BJ (cell line): ENCODE measurements around the gene CHN2. TPM values are rescaled to one million over a fixed set of nuclear protein-coding genes. Genes with fewer than 3 reads are reported as not detected.
"Not testable (repeated sequence)": the region's sequence is repeated elsewhere in the genome, so short reads cannot be mapped to it uniquely, and the experiment has no call there.

Experiments used
- CTCF ChIA-PET: fragments of 350-600 bp; formaldehyde crosslinking; extraction: SDS; loops from one replicate; lab custom pipeline; 2021; ENCODE audit warnings: antibody characterized with exemption, inconsistent platforms; lab: Yijun Ruan, JAX
- POLR2A ChIA-PET: fragments of 300-600 bp; sonication (Branson Sonifier 250); formaldehyde crosslinking; extraction: SDS; loops from one replicate; lab custom pipeline; 2021; ENCODE audit warnings: antibody characterized with exemption; lab: Charles Lee
- DNase-seq: peaks from one replicate; pipeline ENCODE4 v3.0.0-alpha.2; 2011; ENCODE audit warnings: low read depth
- H3K27me3 ChIP-seq: 2 replicates; pipeline ENCODE4 v1.6.0; 2011; ENCODE audit warnings: low read length; ENCODE audit not compliant: control insufficient read depth, insufficient read depth
- H3K36me3 ChIP-seq: 2 replicates; pipeline ENCODE4 v1.5.1; 2011; ENCODE audit warnings: low read length; ENCODE audit not compliant: control insufficient read depth, insufficient read depth
- H3K4me3 ChIP-seq: 2 replicates; pipeline ENCODE4 v1.5.1; 2011; ENCODE audit warnings: low read depth, mild to moderate bottlenecking, control low read depth, low read length
- CTCF ChIP-seq: IDR thresholded peaks from 2 replicates; pipeline ENCODE4 v1.5.1; 2011; ENCODE audit warnings: low read depth, mild to moderate bottlenecking, control low read depth, inconsistent platforms, low read length, moderate library complexity; ENCODE audit not compliant: insufficient read depth
- polyA plus RNA-seq: library from polyadenylated mRNA; depleted of rRNA; stranded (reverse); fragments of >200 nt; gene quantifications from 2 replicates; pipeline ENCODE4 v1.2.3, GENCODE V29; 2011

The CHN2 gene
- polyA plus RNA-seq, 1 experiment: not detected

GRCh38 chr7:29256693-29257002, 62.1 kb downstream of the CHN2 start:
- CTCF ChIA-PET: no interaction called here
- no peak for DNase-seq
- H3K4me3 ChIP-seq: no peak overlapping the region
- no peaks in the 10 kb centered on the region for H3K27me3 ChIP-seq
- no peak for TF ChIP-seq CTCF
- H3K36me3 ChIP-seq: no peaks in the 10 kb centered on the region
- POLR2A ChIA-PET: no interaction called here

GRCh38 chr7:29258951-29259350, 64.4 kb downstream of the CHN2 start:
- ChIA-PET CTCF (interaction anchor here (0.6 kb wide), 1 partner anchor 15 kb away, joined by 3 read pairs; no protein-coding TSS in a partner anchor), POLR2A (no interaction called here)
- no peak for DNase-seq
- Histone ChIP-seq H3K4me3 (no peak overlapping the region), H3K27me3 (no peaks in the 10 kb centered on the region), H3K36me3 (no peaks in the 10 kb centered on the region)
- no peak for TF ChIP-seq CTCF

DNA sequence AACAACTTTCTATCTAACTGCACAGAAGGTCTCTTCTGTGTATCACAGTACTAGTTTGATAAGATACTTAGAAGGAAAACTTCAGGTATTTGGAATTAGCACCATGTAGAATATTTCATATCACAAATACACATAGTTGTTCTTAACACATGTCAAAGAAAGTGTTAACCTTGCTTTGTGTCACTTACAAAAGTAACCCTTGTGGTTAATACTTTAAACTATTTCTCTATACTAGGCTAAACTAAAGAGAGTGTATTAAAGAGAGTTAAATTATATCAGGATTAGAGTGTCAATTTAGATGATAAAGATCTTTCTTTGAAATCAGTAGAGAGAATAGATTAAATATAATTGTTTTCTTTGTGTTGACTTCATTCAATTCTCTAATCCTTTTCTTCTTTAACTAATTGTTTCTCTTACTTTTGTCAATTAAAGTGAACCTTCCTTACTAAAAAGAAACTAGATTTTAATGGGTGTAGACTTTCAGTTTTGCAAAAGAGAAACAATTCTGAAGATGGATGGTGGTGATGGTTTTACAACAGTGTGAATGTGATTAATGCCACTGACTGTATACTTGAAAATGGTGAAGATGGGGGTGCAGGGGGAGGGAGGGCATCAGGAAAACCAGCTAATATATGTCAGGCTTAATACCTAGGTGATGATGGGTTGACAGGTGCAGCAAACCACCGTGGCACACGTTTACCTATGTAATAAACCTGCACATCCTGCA, 67.8 kb downstream of the CHN2 start:
- H3K36me3 ChIP-seq: no peaks in the 10 kb centered on the region
- TF ChIP-seq CTCF: no peak
- no peak overlapping the region for H3K4me3 ChIP-seq
- no peaks in the 10 kb centered on the region for H3K27me3 ChIP-seq
- CTCF ChIA-PET: no interaction called here
- POLR2A ChIA-PET: no interaction called here
- no peak for DNase-seq

DNA sequence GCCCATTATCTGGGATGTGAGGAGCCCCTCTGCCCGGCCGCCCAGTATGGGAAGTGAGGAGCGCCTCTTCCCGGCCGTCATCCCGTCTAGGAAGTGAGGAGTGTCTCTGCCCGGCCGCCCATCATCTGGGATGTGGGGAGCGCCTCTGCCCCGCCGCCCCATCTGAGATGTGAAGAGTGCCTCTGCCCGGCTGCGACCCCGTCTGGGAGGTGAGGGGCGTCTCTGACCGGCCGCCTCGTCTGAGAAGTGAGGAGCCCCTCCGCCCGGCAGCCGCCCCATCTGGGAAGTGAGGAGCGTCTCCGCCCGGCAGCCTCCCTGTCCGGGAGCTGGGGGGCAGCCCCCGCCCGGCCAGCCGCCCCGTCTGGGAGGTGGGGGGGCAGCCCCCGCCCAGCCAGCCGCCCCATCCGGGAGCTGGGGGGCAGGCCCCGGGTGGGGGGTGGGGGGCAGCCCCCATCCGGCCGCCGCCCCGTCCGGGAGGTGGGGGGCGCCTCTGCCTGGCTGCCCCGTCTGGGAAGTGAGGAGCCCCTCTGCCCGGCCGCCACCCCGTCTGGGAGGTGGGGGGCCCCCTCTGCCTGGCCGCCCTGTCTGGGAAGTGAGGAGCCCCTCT, 69.1 kb downstream of the CHN2 start:
- H3K36me3 ChIP-seq, CTCF ChIA-PET, POLR2A ChIA-PET, H3K27me3 ChIP-seq, DNase-seq, H3K4me3 ChIP-seq: not testable (repeated sequence)

- no peaks in the 10 kb centered on the region for H3K27me3 ChIP-seq
- POLR2A ChIA-PET: no interaction called here
- no peak for TF ChIP-seq CTCF
- DNase-seq: no peak
- CTCF ChIA-PET: no interaction called here
- H3K36me3 ChIP-seq: no peaks in the 10 kb centered on the region
- H3K4me3 ChIP-seq: no peak overlapping the region
These were observed 70.8 kb downstream of the CHN2 start for GRCh38 chr7:29265208-29265923.
